NK-92 (cell line): Measurements from ENCODE around the gene MPC1.
A peak's percentile ranks its signal among the peaks of the same experiment; 100 is the strongest.

Source experiments
- DNase-seq: peaks from one replicate; lab custom pipeline; 2025; ENCODE audit not compliant: unreplicated experiment; lab: John Stamatoyannopoulos, UW

The MPC1 gene

DNA sequence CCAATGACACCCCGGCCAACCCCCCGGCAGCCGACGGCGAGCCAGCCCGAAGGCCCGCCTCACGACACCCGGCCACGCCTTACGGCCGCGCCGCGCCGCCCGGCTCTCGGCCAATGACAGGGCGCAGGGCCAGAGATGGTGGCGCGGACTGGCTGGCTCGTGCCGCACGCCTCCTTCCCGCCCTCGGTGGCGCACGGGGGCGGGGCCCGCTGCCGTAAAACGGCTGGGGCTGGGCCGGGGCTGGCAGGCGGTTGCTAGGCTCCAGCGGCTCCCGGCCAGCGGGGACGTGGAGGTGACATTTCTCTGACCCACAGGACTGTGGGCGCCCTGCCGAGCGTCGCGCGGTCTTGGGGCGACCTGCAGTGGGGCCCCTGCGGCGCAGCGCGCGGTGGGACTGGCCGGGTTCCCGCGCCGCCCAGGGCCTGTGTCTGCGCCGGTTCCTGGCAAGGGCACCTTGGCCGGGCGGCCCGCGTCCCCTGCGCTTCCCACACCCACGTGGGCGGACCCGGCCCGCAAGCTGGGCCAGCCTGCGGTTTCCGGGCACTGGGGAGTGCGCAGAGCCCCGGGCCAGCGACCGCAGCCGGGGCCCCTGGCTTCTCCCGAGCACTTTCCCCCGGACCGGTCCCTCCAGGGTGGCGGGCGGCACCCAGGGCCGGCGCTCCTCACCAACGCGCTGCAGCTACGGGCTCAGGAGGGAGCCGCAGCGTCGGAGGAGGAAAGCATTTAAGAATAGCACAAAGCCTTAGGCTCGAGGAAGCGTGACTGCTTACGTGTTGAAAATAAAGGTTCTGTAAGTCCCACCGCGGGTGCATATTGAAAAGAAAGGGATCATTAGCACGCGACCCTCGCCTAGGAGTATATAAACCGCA lies at the start of gene MPC1:
TSS of gene MPC1 (minus strand) at position 8 of the 869 bp plus-strand sequence. CDS start 64 bp downstream, outside the sequence.
- peak; percentile 58 for DNase-seq

DNA sequence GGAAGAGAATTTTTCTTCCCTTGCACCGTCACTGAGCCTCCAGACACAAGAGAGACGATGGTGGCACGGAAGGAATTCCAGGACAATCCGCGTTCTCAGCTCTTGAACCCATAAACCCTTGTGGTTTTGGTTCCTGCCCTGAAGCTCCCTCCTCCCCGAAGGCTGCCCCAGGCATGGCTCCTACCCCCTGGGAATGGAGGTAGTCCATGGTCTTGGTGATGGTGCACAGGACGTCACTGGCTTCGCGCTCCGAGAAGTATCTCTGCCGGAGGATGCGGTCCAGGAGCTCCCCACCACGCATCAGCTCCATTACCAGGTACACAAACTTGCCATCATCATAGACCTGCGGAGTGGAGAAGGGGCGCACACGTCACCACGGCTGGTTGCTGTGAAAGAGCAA lies 47.5 kb upstream of the MPC1 start:
- DNase-seq, result no peak

DNA sequence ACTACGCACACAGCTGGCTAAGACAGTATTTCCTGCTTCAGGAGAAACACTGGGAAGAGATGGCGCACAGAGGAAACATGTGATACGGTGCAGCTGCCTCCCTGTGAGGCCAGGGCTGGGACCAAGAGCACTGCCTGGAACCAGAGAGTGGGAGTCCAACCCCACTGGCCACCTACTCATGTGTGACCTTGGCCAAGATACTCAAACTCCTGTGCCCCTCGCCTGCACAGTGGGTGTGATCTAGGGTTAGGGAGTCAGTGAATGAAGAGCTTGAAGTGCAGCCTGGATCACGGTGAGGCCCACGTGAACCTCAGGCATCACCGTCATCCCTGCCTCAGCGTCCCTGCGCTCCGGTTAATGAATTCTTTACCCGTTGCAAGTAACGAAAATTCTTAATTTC lies 41.7 kb upstream of the MPC1 start:
- DNase-seq, result no peak

DNA sequence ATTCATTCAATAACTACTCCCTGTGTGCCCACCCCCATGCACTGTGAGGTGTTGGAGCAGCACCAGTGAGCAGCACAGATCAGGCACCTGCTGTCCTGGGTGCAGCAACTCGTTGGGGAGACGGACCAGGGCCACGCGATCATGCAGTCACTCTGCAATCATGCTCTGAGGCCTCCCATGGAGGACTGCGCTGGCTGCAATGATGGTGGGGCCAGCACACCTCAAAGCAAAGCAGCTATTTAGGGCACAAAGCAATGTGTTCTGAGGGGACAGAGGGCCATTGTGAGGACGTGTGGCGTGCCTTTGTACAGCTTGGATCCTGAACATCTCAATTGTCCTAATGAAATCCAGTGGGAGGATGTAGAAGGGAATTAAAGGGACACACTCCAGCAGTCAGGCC lies 41.0 kb upstream of the MPC1 start:
- DNase-seq, result no peak

DNA sequence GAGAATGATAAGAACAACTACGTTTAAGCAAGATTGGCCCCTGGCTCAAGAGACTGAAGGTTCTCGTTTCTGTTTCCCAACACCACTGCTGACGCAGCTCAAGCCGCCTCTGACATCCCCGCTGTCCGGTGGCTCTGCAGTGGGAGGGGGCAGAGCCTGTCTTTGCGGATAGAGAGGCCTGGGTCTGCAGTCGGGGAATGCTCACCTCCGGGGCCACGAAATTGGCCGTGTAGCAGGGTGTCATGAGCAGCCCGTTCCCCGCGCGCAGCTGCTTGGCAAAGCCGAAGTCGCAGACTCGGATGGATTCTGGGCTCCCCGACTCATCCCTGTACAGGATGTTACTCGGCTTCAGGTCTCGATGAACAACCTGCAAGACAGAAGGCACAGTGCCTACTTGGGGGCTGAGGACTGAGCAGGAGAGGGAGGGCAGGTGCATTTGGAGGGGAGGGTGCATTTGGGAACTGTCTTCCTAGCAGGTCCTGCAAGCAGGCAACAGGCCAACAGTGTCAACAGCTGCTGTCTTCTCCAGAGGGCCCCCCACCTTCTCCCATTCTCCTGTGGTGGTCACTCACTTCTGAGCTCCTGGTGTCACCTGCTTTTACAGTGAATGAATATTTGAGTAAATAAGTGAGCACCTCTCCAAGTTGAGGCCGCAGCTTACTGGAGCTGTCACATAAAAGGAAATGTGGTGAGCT lies 40.5 kb upstream of the MPC1 start:
- DNase-seq, result no peak

DNA sequence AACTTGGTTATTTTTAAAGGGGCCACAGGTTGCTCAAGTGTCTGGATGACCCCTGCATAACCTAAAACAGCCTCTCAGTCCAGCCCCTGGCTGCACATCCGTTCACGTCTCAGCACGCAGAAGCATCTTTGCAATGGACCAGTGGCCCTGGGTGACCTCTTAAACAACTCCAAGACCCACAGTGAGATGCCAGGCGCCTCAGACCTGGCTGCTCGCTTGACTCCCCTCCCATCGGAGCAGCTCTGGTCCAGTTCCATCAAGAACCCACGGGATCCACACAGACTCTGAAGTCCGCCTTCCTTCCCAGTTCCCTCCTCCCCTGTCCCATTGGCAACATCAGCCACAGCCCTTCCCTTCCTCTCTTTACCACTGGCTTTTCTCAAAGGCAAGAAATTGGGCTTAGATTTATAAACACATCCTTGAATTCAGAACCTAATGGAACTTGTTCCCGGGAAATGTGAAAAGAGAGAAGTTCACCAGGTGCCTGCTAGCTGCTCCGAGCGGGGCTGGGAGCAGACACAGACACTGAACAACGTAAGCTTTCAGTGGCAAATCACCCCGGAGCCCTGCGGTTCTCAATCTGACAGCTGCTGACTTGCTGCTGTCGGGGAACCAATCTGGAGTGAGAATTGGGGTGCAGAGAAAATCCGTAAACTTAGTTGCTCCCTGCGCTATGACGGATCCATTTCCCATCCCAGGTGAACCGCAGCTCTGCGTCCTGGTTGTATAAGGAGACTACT lies 39.6 kb upstream of the MPC1 start:
- DNase-seq, result no peak

DNA sequence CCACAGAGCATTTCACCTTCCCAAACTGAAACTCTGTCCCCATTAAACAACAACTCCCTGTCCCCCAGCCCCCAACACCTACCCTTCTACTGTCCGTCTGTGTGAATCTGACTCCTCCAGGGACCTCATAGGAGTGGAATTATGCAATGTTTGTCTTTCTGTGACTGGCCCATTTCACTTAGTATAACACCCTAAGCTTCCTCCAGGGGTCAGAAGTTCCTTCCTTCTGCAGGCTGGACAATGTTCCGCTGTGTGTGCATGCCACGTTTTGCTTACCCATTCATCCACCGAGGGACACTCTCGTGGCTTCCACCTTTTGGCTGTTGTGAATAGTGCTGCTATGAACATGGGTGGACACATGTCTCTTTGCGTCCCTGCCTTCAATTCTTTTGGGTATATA lies 37.6 kb upstream of the MPC1 start:
- no peak for DNase-seq

DNA sequence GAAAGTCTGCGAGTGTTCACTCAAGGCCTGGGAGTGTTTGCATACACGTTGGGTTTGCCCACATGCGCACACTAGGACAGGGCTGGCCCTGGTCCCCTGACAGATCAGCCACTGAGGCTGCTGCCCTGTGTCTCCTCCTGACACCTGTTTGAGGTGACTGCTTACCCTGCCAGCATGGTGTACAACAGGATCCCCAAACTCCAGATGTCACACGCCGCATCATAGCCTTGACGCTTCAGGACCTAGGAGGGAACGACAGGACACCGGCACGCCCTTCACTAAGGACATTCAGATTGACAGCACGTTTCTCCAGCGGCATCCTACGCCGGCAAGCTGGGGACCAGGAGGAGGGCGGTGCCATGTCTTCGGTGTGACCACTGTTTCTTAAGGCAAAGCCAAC lies 37.0 kb upstream of the MPC1 start:
- no peak for DNase-seq

DNA sequence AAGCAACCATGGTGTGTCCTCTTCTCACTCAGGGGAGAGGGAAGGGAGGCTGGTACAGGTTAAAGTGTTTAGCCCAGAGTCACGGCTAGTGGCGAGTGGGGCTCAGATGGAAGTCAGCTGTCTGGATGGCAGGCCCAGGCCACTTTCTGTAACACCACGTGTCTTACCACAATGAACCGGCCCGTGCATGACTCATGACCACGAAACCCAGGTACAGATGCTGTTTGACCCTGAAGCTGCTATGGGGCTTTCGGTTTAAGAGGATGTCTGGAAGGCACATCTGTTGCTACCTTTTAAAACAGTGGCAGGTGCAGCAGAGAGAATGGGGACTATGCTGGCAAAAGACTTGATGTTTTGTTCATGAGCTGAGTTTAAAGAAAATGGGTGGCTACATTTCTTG lies 36.5 kb upstream of the MPC1 start:
- no peak for DNase-seq

DNA sequence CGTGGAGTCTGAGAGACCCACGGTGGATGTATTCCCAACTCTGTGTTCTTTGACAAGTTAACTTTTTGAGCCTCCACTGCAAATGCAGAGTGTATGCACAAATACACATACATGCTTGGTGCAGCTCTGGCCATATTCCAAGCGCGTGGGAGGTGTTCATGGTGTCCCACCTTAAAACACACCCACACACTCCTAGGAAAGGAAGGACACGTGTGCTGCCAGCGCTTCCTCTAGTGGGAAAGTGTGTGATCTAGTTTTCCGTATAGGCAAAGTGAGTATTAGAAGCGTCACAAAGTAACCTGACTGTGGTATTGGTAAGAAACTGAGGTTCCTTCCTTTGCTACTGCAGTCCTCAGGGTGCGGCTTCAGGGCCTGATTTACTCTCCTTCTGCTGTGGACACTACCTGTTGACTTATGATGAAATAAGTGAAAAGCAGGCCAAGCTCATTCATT lies 36.0 kb upstream of the MPC1 start:
- no peak for DNase-seq

DNA sequence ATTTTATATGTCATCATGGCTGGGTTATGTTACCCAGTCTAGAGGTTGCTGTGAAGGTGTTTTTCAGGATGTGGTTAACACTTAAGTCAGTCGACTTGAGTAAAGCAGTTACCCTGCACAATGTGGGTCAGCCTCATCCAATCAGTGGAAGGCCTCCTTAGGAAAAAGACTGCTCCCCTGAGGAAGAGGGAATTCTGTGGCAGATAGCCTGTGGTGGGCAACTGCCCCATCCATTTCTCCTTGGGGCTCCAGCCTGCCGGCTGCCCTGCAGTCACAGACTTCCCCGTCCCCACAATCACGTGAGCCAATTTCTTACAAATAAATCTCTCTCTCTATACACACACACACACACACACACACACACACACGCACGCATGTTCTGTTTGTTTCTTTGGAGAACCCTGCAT lies 34.5 kb upstream of the MPC1 start:
- DNase-seq, result no peak

DNA sequence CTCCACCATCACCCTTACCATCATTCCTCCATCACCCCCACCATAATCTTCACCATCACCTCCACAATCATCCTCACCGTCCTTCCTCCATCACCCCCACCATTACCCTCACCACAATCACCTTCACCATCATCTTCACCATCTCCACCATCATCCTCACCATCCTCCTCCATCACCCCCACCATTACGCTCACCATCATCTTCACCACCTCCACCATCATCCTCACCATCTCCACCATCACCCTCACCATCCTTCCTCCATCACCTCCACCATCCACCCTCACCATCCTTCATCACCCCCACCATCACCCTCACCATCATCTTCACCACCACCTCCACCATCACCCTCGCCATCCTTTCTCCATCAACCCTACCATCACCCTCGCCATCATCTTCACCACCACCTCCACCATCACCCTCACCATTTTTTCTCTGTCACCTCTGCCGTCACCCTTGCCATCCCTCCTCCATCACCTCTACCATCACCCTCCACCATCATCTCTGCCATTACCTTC lies 33.1 kb upstream of the MPC1 start:
- no peak for DNase-seq

DNA sequence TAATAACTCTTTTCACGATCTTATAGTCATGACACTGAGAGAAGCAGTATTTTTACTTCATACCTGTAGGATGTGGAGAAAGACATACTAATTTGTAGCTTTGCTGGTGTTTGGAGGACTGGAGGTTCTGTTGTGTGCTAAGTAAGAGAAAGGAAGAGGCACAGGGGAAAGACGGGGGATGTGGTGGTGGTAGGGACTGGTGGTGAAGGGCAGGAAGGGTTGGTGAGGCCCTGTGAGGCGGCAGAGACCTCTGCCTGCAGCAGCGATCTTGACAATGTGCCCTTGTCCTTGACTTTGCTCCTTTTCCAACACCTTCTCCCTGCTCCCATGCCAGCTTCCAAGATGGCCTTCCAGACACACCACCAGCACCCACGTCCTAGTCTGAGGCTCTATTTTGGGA lies 32.6 kb upstream of the MPC1 start:
- no peak for DNase-seq

DNA sequence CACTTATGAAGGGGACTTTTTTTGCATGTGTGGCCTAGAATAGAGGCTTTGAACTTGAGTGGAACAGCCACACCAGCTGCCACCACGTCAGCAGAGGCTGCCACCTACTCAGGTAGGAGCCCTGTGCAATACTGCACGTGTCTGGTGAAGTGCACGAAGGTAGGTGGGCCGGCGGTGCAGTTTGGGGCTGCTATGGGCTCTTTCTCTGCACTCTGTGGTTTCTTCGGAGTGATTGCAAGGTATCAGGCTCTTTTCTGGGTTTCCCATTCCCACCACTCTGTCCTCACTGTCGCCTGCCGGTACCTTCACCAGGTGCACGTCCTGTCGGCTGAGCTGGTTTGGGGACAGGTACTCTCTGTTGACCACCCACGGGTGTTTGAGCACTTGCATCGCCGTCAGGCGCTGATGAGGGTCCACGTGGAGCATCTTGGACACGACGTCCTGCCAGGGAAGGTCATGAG lies 30.8 kb upstream of the MPC1 start:
- DNase-seq, result no peak

DNA sequence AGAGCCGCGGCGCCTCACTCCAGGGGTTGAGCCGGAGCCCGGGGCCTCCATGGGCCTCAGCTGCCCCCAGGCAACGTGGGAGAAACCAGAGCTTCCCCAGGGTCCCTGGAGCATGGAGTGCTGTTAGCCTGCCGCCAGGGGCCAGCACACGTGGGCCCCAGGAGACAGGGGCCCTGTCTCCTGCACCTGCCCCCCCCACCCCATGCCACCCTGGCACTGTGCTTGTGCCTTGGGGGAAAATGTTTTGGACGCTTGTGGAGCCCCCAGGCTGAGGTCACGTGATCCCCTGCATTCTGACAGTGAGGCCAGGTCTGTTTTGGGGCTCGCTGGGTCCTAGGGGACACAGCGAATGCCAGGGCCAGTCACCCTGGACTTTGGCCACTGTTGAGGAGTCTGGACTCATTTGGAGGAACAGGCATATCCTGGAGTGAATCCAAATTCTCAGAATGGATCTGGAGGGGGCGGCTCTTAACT lies 30.2 kb upstream of the MPC1 start:
- DNase-seq, result no peak

DNA sequence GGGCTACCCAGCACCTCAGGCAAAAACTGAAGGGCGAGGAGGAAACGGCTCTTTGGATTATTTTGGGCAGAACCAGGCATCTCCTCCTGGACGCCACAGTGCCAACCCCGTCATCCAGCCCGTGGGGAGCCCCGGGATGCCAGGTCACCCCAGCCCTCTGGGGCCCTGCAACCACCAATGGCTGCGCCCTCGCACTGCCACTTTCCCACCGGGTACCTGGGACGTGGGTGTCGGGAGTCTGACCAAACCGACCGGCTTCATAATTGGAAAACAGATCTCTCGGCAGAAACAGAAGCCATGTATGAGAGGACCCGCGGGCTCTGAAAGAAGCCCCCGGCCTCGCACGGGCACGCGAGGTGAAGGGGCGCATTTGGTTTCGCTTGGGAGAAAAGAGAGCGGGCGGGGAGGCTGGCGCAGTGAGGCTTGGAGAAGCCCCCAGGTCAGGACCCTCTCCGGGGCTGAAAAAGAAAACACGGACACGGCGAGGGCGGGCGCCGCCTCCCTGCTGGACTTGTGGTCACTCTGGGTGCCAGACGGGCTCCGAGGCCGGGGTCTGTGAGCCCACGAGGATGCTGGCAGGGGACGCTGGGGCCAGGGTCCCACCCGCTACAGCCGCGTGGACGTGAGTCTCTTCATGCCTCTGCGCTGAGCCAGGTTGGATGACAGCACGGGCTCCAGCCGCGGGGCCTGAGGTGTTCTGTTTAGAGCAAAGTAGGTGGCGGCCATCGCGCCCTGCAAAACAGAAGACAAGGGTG lies 29.6 kb upstream of the MPC1 start:
- DNase-seq, result no peak

DNA sequence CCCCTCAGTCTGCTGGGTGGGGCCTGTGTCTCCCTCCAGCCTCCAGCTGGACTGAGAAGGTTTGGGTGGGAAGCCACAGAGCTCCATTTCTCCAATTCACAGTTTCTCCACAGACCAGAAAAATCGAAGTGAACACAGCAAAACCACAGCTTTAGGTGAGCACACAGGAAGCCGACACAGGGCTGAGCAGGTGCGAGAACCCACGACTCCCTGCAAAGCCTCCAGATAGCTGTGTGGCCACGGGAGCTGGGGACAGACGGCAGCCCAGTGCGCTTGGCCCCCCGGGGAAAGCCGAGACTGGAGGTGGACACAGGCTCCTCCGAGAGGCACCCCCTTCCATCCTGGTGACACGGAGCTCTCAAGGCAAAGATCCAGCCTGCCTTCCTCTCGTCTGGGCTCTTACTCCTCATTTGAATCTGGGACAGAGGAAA lies 29.0 kb upstream of the MPC1 start:
- DNase-seq, result no peak

DNA sequence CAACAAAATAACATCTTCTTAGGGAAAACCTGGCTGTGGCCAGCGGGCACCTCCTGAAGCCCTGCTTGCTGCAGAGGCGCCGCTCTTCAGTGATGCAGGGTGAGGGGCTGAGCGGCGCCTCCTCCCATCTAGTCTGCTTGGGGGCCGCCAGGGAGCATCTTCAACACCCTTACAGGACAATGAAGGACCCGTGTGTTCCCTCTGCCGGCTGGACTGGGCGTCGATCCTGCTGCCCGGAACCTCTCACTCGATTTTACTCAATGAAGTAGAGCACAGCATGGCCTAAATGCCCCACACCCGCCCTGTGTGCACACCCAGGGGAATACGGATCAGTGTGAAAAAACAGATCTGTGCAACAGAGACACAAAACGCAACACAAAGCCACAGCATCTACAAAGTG lies 28.5 kb upstream of the MPC1 start:
- DNase-seq, result no peak

DNA sequence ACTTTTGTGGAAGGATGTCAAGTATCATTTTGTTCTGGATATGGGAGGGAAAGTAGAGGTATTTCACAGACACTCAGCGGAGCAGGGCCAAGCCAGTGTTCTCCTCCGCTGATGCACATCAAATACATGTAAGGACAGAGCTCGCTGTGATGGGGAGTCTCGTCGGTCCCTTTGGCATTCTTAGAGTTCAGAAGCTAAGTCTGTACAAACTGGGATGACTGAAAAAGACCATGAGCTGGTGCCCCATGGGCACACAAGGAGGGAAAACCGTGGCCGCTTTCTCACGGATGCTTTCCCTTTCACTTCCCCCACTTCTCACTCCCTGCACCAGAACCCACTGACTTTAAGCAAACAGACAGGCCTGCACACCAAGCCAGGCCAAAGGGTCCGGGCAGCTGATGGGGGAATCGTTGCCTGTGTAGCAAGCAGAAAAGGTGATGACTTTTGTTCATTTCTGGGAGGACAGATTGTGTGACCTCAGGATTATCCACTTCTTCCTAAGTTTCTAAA lies 27.7 kb upstream of the MPC1 start:
- no peak for DNase-seq
